Activated T-helper 2 cell treated with anti-CD3 and anti-CD28 coated beads, Interferon-gamma antibody, Interleukin-2, Interleukin-4, amounts not matched to agents 10 μg/mL and 5 μg/mL and 100 μg/mL, durations not matched to agents 14 hours and 24 hours and 36 hours (primary cell): ENCODE measurements around the gene PTGS2. TPM values are rescaled to one million over a fixed set of nuclear protein-coding genes. Genes with fewer than 3 reads are reported as not detected.
"Not testable (repeated sequence)": the region's sequence is repeated elsewhere in the genome, so short reads cannot be mapped to it uniquely, and the experiment has no call there.

Experiments
- DNase-seq: peaks from one replicate; pipeline ENCODE4 v3.0.0; 2021; ENCODE audit warnings: low spot score
- H3K27ac Mint-ChIP-seq: one replicate; pipeline ENCODE4 v1.8.0; 2021; ENCODE audit warnings: mixed read lengths
- H3K27me3 Mint-ChIP-seq: one replicate; pipeline ENCODE4 v1.8.0; 2021; ENCODE audit warnings: low read depth, mixed read lengths
- H3K36me3 Mint-ChIP-seq: one replicate; pipeline ENCODE4 v1.8.0; 2021; ENCODE audit warnings: low read depth, mixed read lengths
- H3K4me1 Mint-ChIP-seq: one replicate; pipeline ENCODE4 v1.8.0; 2021; ENCODE audit warnings: low read depth, mixed read lengths
- H3K4me3 Mint-ChIP-seq: one replicate; pipeline ENCODE4 v1.8.0; 2021; ENCODE audit warnings: low read depth, mild to moderate bottlenecking, moderate library complexity, mixed read lengths
- H3K9me3 Mint-ChIP-seq: one replicate; pipeline ENCODE4 v1.8.0; 2021; ENCODE audit warnings: mixed read lengths
- intact Hi-C: fragments of 100-400 bp; cut with micrococcal nuclease; formaldehyde crosslinking; loops from one replicate; pipeline ENCODE4 v1.15.1; 2023
- total RNA-seq: library from RNA; stranded (reverse); gene quantifications from 2 replicates; pipeline ENCODE4 v1.2.3, GENCODE V29; 2022

The PTGS2 gene
- total RNA-seq, 1 donor from 2014 or later, result 112 TPM

- peaks cover 16% of the 10 kb centered on the region for H3K4me1 Mint-ChIP-seq
- peaks cover 56% of the 10 kb centered on the region for H3K27me3 Mint-ChIP-seq
- no peak for DNase-seq
- H3K9me3 Mint-ChIP-seq, result peaks cover 9% of the 10 kb centered on the region
- peak overlapping the region; percentile 36 for H3K27ac Mint-ChIP-seq
- peaks cover 11% of the 10 kb centered on the region for H3K36me3 Mint-ChIP-seq
- H3K4me3 Mint-ChIP-seq, result peak overlapping the region; percentile 22
- intact Hi-C loops, result loop anchor here (5.0 to 10.0 kb wide), 3 partner anchors 67 to 303 kb away; no protein-coding TSS in a partner anchor
These were observed 3.6 kb upstream of the PTGS2 start for GRCh38 chr1:186683652-186684410.

DNA sequence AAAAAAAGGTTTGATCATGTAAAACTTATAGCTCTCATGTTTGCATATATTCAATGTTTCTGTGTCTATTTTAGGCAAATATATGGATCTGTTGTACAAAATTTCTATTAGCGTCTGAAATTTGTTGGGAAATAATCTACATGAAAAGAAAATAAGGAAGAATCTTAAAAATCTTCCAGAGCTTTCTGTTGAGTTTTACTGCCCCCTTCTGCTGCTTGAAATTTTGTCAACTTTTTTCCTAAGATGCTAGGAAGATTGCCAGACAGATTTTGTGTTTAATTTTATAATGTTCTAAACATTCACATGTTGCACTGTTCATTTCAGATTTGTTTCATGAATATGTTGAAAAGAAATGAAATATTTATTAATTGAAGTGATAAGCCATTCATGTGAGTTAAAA lies 2.5 kb upstream of the PTGS2 start:
- H3K27ac Mint-ChIP-seq, result no peak overlapping the region
- DNase-seq, result no peak
- peaks cover 18% of the 10 kb centered on the region for H3K4me1 Mint-ChIP-seq
- H3K36me3 Mint-ChIP-seq, result peaks cover 18% of the 10 kb centered on the region
- H3K27me3 Mint-ChIP-seq, result peaks cover 62% of the 10 kb centered on the region
- H3K4me3 Mint-ChIP-seq, result peak overlapping the region; percentile 66
- peaks cover 9% of the 10 kb centered on the region for H3K9me3 Mint-ChIP-seq
- intact Hi-C loops, result loop anchor here (5.0 to 10.0 kb wide), 3 partner anchors 65 to 305 kb away; no protein-coding TSS in a partner anchor

DNA sequence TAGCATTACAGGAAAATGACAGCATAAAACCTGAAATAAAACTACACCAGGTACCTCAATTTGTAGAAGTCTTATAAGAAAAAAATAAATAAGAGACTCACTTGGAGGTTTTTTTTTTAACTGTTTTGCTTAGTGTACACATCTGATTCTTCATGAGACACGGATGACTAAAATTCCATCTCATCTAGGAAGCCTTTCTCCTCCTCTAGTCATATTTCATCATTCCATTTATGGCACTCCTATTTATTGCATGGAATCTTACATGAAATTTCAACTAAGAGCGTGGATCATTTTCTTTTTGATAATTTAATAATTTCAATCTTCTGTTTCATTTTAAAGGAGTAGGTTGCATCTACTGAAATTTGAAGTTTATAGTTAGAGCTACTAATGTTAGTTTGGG lies 1.6 kb upstream of the PTGS2 start:
- H3K36me3 Mint-ChIP-seq, result peaks cover 21% of the 10 kb centered on the region
- DNase-seq, result no peak
- intact Hi-C loops, result loop anchor here (2.0 to 10.0 kb wide), 4 partner anchors 64 to 306 kb away; no protein-coding TSS in a partner anchor
- H3K9me3 Mint-ChIP-seq, result peaks cover 1% of the 10 kb centered on the region
- peaks cover 18% of the 10 kb centered on the region for H3K4me1 Mint-ChIP-seq
- H3K4me3 Mint-ChIP-seq, result peak overlapping the region; percentile 66
- peaks cover 60% of the 10 kb centered on the region for H3K27me3 Mint-ChIP-seq
- no peak overlapping the region for H3K27ac Mint-ChIP-seq

- DNase-seq, result no peak
- Mint-ChIP-seq H3K36me3 (peaks cover 25% of the 10 kb centered on the region), H3K4me1 (peaks cover 18% of the 10 kb centered on the region), H3K9me3 (no peaks in the 10 kb centered on the region), H3K27me3 (peaks cover 53% of the 10 kb centered on the region), H3K4me3 (peak overlapping the region; percentile 87), H3K27ac (peak overlapping the region; percentile 83)
- intact Hi-C loops, result loop anchor here (2.0 to 10.0 kb wide), 4 partner anchors 64 to 306 kb away; no protein-coding TSS in a partner anchor
These were observed 898 bp upstream of the PTGS2 start for GRCh38 chr1:186681121-186681520.

GRCh38 chr1:186679924-186680244 lies 339 bp downstream of the PTGS2 start:
- no peak for DNase-seq
- intact Hi-C loops, result loop anchor here (1.0 to 10.0 kb wide), 5 partner anchors 59 to 307 kb away; no protein-coding TSS in a partner anchor
- Mint-ChIP-seq H3K4me1 (peaks cover 18% of the 10 kb centered on the region), H3K9me3 (no peaks in the 10 kb centered on the region), H3K36me3 (peaks cover 32% of the 10 kb centered on the region), H3K27ac (peak overlapping the region; percentile 83), H3K4me3 (peak overlapping the region; percentile 87), H3K27me3 (peaks cover 45% of the 10 kb centered on the region)

- intact Hi-C loops, result no loop called here
- H3K4me3 Mint-ChIP-seq, result peak overlapping the region; percentile 70
- no peak overlapping the region for H3K27ac Mint-ChIP-seq
- H3K27me3 Mint-ChIP-seq, result peaks cover 38% of the 10 kb centered on the region
- H3K9me3 Mint-ChIP-seq, result no peaks in the 10 kb centered on the region
- no peak for DNase-seq
- H3K4me1 Mint-ChIP-seq, result peaks cover 13% of the 10 kb centered on the region
- peaks cover 38% of the 10 kb centered on the region for H3K36me3 Mint-ChIP-seq
These were observed 2.1 kb downstream of the PTGS2 start for GRCh38 chr1:186678155-186678554.

- no peak for DNase-seq
- H3K4me1 Mint-ChIP-seq, result no peaks in the 10 kb centered on the region
- no peak overlapping the region for H3K27ac Mint-ChIP-seq
- intact Hi-C loops, result no loop called here
- peaks cover 12% of the 10 kb centered on the region for H3K27me3 Mint-ChIP-seq
- H3K4me3 Mint-ChIP-seq, result no peak overlapping the region
- H3K9me3 Mint-ChIP-seq, result no peaks in the 10 kb centered on the region
- H3K36me3 Mint-ChIP-seq, result peaks cover 22% of the 10 kb centered on the region
These were observed 7.6 kb downstream of the PTGS2 start for GRCh38 chr1:186672596-186672995.

DNA sequence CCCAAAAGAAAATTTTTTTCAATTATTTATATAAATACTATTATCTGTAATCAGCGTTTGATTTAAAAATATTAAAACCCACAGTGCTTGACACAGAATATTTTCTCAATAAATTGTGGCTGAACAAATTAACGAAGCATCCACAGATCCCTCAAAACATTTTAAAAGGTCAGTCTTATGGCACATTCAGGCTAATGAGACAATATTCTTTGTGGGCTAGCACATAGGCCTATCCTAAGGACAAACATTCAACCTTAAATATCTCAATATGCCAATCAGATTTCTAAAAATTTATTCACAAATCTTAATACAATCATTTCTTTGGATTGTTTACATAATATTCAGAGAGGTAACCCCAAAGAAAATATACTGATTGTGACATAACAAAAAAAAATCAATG lies 8.1 kb downstream of the PTGS2 start:
- Mint-ChIP-seq H3K4me3 (no peak overlapping the region), H3K4me1 (no peaks in the 10 kb centered on the region), H3K27me3 (peaks cover 12% of the 10 kb centered on the region), H3K36me3 (peaks cover 19% of the 10 kb centered on the region), H3K9me3 (no peaks in the 10 kb centered on the region), H3K27ac (no peak overlapping the region)
- intact Hi-C loops, result no loop called here
- DNase-seq, result no peak

DNA sequence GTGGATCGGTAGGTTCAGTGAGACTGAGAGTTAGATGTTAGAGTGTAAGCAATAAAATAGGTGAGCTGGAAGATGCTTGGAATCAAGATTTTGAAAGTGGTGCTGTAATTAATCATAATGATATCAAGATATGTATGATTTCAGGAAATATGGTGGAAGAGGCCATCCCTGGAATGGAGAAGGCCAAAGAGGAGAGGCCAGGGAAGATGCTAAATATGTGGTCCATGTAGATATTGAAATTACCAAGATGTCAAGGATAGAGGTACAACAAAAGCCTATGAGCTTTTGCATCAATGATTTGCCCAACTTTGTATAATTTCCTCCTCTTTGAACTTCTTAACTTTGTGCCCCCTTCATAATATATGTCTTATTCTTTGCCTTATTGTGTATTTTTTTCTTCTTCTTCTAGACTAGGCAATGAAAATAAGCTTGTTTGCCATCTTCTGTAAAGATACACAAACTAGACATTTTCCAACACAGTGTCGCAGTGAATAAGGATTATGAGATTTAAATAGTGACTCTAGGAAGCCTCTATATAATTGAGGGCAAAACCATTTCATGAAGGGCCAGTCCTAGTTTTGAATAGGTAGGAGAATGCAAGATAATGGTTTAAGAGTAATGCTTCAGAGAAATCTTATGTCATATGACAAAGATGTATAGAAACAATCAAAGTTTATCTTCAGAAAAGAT lies 8.9 kb downstream of the PTGS2 start:
- Mint-ChIP-seq H3K36me3 (peaks cover 17% of the 10 kb centered on the region), H3K27ac (no peak overlapping the region), H3K27me3 (peaks cover 13% of the 10 kb centered on the region), H3K4me3 (no peak overlapping the region), H3K4me1 (no peaks in the 10 kb centered on the region), H3K9me3 (no peaks in the 10 kb centered on the region)
- no peak for DNase-seq
- intact Hi-C loops, result no loop called here

DNA sequence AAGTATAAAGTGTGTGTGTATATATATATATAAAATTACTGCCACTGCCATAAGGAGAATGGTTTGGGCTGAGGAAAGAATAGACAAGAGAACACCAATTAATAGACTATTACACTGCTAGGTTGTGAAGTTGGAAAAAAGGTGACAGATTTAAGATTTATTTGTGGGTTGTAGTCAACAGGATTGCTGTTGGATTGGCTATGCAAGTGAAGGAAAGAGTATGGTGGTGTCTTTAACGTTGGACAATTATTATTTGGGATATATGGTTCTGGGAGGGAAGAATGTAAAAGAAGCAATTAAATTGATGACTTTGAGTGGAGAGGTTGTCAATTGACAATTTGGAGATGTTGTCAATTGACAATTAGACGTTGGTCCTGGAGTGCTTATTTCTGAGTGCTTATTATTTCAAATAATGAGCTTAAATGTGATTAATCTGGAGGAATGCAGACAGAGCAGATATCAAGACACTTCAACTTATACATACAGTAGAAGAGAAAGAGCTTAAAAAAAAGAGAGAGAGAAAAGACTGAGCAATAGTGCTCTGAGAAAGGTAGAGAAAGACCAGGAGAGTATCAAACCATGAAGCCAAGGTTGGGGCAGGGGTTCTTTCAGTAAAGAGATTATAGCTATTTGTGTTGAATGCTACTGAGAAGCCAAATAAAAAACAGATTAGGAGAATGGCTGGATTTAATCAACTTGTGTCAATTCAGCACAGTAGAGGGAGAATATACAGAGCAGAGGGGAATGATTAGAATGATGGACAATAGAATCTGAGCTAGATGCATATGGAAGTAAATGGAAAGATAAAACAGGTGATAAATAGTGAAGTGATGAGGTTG lies 9.7 kb downstream of the PTGS2 start:
- Mint-ChIP-seq H3K9me3 (no peaks in the 10 kb centered on the region), H3K27ac (no peak overlapping the region), H3K36me3 (peaks cover 11% of the 10 kb centered on the region), H3K4me3 (no peak overlapping the region), H3K27me3 (peaks cover 13% of the 10 kb centered on the region), H3K4me1 (no peaks in the 10 kb centered on the region)
- intact Hi-C loops, result no loop called here
- no peak for DNase-seq

DNA sequence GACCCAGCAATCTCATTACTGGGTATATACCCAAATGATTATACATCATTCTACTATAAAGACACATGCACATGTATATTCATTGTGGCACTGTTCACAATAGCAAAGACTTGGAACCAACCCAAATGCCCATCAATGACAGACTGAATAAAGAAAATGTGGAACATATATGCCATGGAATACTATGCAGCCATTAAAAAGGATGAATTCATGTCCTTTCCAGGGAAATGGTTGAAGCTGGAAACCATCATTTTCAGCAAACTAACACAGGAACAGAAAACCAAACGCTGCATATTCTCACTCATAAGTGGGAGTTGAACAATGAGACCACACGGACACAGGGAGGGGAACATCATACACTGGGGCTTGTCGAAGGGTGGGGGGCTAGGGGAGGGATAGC lies 10.4 kb downstream of the PTGS2 start:
- H3K27me3 Mint-ChIP-seq, result peaks cover 13% of the 10 kb centered on the region
- H3K9me3 Mint-ChIP-seq, H3K4me1 Mint-ChIP-seq, intact Hi-C loops, DNase-seq, H3K4me3 Mint-ChIP-seq, H3K27ac Mint-ChIP-seq, H3K36me3 Mint-ChIP-seq: not testable (repeated sequence)

DNA sequence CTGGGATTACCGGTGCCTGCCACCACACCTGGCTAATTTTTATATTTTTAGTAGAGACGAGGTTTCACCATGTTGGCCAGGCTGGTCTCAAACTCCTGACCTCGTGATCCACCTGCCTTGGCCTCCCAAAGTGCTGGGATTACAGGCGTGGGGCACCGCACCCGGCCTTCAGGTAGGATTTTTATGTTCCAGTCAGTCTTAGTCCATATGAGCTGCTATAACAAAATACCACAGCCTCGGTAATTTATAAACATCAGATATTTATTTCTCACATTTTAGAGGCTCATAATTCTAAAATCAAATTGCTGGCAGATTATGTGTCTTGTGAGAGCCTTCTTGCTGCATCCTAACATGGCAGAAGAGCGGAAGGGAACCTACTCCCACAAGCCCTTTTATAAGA lies 16.0 kb downstream of the PTGS2 start:
- H3K27ac Mint-ChIP-seq, H3K4me3 Mint-ChIP-seq, intact Hi-C loops, H3K36me3 Mint-ChIP-seq, H3K27me3 Mint-ChIP-seq, H3K9me3 Mint-ChIP-seq, H3K4me1 Mint-ChIP-seq, DNase-seq: not testable (repeated sequence)
